Heart right ventricle (tissue), 16 donors: ENCODE results near the gene PLCB2. TPM values are rescaled to one million over a fixed set of nuclear protein-coding genes. Genes with fewer than 3 reads are reported as not detected.

ENCODE experiments used
- ATAC-seq, 8 donors: fragments of 200-7000 bp; cut with Tn5 transposase; one replicate each; pipeline ENCODE4 v1.9.1; 2020; ENCODE audit warnings: mild to moderate bottlenecking in 8 of 8, moderate library complexity in 8 of 8, moderate number of reproducible peaks in 1 of 8
- DNase-seq, 2 donors: peaks; one replicate each; pipeline ENCODE4 v3.0.0-alpha.2; 2020
- H3K27ac ChIP-seq, 10 donors: fragments of 200-600 bp; sonication (generic) in 2 of 10; one replicate each; pipeline versions ENCODE4 v1.5.0 to v1.8.0; 2020 to 2022; ENCODE audit warnings: mild to moderate bottlenecking in 3 of 10
- H3K27me3 ChIP-seq, 7 donors: fragments of 200-600 bp; one replicate each; pipeline ENCODE4 v1.8.0; 2021 to 2022; ENCODE audit warnings: mild to moderate bottlenecking in 2 of 7
- H3K36me3 ChIP-seq, 9 donors: fragments of 200-600 bp; sonication (generic) in 1 of 9; one replicate each; pipeline versions ENCODE4 v1.5.0 to v1.8.0; 2020 to 2022; ENCODE audit warnings: mild to moderate bottlenecking in 2 of 9
- H3K4me1 ChIP-seq, 9 donors: fragments of 200-600 bp; sonication (generic) in 1 of 9; one replicate each; pipeline versions ENCODE4 v1.5.0 to v1.8.0; 2020 to 2022; ENCODE audit warnings: mild to moderate bottlenecking in 4 of 9
- H3K4me3 ChIP-seq, 10 donors: fragments of 200-600 bp; sonication (generic) in 2 of 10; one replicate each; pipeline versions ENCODE4 v1.5.0 to v1.8.0; 2020 to 2022; ENCODE audit warnings: mild to moderate bottlenecking in 7 of 10, moderate library complexity in 2 of 10
- H3K9me3 ChIP-seq, 11 donors: fragments of 200-600 bp in 10 of 11; sonication (generic) in 2 of 11; one replicate each; pipeline versions ENCODE4 v1.5.0 to v1.8.0; 2013 to 2022; ENCODE audit warnings: mild to moderate bottlenecking in 2 of 11, control low read depth in 1 of 11, moderate library complexity in 1 of 11
- CTCF ChIP-seq, 9 donors: fragments of 200-600 bp; sonication (generic) in 2 of 9; IDR thresholded peaks; one replicate each; pipeline versions ENCODE4 v1.5.0 to v1.8.0; 2021 to 2022; ENCODE audit warnings: antibody characterized with exemption in 9 of 9, mild to moderate bottlenecking in 5 of 9, moderate library complexity in 1 of 9
- WGBS, 2 donors: extraction: QIAGEN DNeasy Blood & Tissue Kit; methylation state at CpG; one replicate each; pipeline ENCODE4 v1.1.7; 2013; ENCODE audit warnings: inconsistent platforms in 1 of 2; 5-methylcytosine and 5-hydroxymethylcytosine counted together
- intact Hi-C, 10 donors: fragments of 100-400 bp; cut with DNase I; formaldehyde crosslinking; loops; one replicate each; pipeline versions ENCODE4 v1.11.1 to v1.14.2; 2022
- polyA plus RNA-seq, 2 donors: library from polyadenylated mRNA; stranded (reverse); fragments of 200-250 nt; gene quantifications; one replicate each; pipeline ENCODE4 v1.2.3, GENCODE V29; 2013
- total RNA-seq, 10 donors: library from RNA; stranded (reverse); fragmentation: NEBNext Ultra II Directional in 3 of 10; extraction: Animal tissue kit (Norgen Biotek cat#: 25700) in 3 of 10; gene quantifications; one replicate each; pipeline versions ENCODE4 v1.2.1 to v1.2.4, GENCODE V29; 2021 to 2023
- donor health status: Arrhythmogenic right ventricular cardiomyopathy.
- donor health status: ischemic (EF 13 %, LVEDD 7.1; RV severe dilation, severe dysfunction).
- donor health status: healthy with polysubstance abuse.
- donor health status: DM: no; HTN: yes; CAD: no.
- donor health status: DM: no; HTN: no; CAD: no.
- donor health status: ischemic (EF 25% LVEDD 6.9; RV normal size, moderate dysfunction).
- donor health status: ischemic (EF 25% LVEDD 5.7; RV mildly dilated, moderate dysfunction).
- donor health status: healthy.
- donor health status: DM: yes; HTN: yes; CAD: no.
- donor health status: Ischemic cardiomyopathy.
- donor health status: ischemic (EF 35%, LVEDD 5.7; RV mildly dilated, moderate dysfunction).
- donor health status: nonischemic (EF 11% LVEDD 7.7; RV severe dilation, severe dysfunction).
- donor health status: DM: yes; HTN: yes; CAD: no.
- donor health status: PGD.
- donor health status: ischemic (EF 29% LVEDD 5.4; RV normal size, mild dysfunction).
- donor health status: nonischemic (EF 23%, LVEDD 6.1; RV moderate dilation, normal function).

Gene PLCB2
- total and polyA plus RNA-seq, 12 donors, result 1.2 to 24.4 (median 4.9) TPM

- no peaks in the 10 kb centered on the region for H3K27me3 ChIP-seq
- intact Hi-C loops, result no loop called here
- WGBS, 2 donors, result 91 to 92% methylated on average over 7 of the region's 7 CpGs
- no peak overlapping the region for H3K4me3 ChIP-seq
- H3K4me1 ChIP-seq, result peaks cover 15 to 100% (median 82%) of the 10 kb centered on the region in 9 donors
- DNase-seq (no peak), ATAC-seq (no peak)
- peak overlapping the region in 9 of 10 donors; percentile 45 to 99 (median 68) for H3K27ac ChIP-seq
- no peaks in the 10 kb centered on the region for H3K9me3 ChIP-seq
- TF ChIP-seq CTCF (IDR thresholded peaks at IDR 0.05), result no peak
- H3K36me3 ChIP-seq, result peaks cover 0 to 13% (median 0%) of the 10 kb centered on the region in 9 donors
These were observed 23.3 kb upstream of the PLCB2 start for GRCh38 chr15:40331026-40331425.

GRCh38 chr15:40330368-40330836 lies 22.7 kb upstream of the PLCB2 start:
- peaks cover 0 to 12% (median 0%) of the 10 kb centered on the region in 9 donors for H3K36me3 ChIP-seq
- peak in 1 of 2 donors; percentile 64 for DNase-seq
- peaks cover 13 to 100% (median 82%) of the 10 kb centered on the region in 9 donors for H3K4me1 ChIP-seq
- no peak for TF ChIP-seq CTCF (IDR thresholded peaks at IDR 0.05)
- 44 to 50% methylated on average over 5 of the region's 5 CpGs for WGBS, 2 donors
- H3K4me3 ChIP-seq, result no peak overlapping the region
- intact Hi-C loops, result no loop called here
- peak; percentile 9 to 65 (median 44) for ATAC-seq
- H3K27me3 ChIP-seq, result no peaks in the 10 kb centered on the region
- H3K27ac ChIP-seq, result peak overlapping the region in 9 of 10 donors; percentile 45 to 99 (median 68)
- no peaks in the 10 kb centered on the region for H3K9me3 ChIP-seq

GRCh38 chr15:40329804-40330203 lies 22.1 kb upstream of the PLCB2 start:
- Histone ChIP-seq H3K9me3 (no peaks in the 10 kb centered on the region), H3K36me3 (peaks cover 0 to 12% (median 0%) of the 10 kb centered on the region in 9 donors), H3K27me3 (no peaks in the 10 kb centered on the region), H3K27ac (peak overlapping the region in 8 of 10 donors; percentile 33 to 99 (median 72)), H3K4me3 (no peak overlapping the region), H3K4me1 (peaks cover 10 to 100% (median 82%) of the 10 kb centered on the region in 9 donors)
- ATAC-seq (no peak), DNase-seq (no peak)
- intact Hi-C loops, result loop anchor here in 1 of 10 donors (10.0 kb wide), 1 partner anchor 45 kb away; no protein-coding TSS in a partner anchor
- TF ChIP-seq CTCF (IDR thresholded peaks at IDR 0.05), result no peak
- 73 to 77% methylated on average over 7 of the region's 7 CpGs for WGBS, 2 donors

GRCh38 chr15:40328751-40329150 lies 21.0 kb upstream of the PLCB2 start:
- peaks cover 0 to 12% (median 0%) of the 10 kb centered on the region in 9 donors for H3K36me3 ChIP-seq
- H3K4me1 ChIP-seq, result peaks cover 5 to 94% (median 73%) of the 10 kb centered on the region in 9 donors
- no peak for ATAC-seq
- H3K27ac ChIP-seq, result peak overlapping the region in 5 of 10 donors; percentile 4 to 91 (median 44)
- no peaks in the 10 kb centered on the region for H3K9me3 ChIP-seq
- DNase-seq, result no peak
- no peak for TF ChIP-seq CTCF (IDR thresholded peaks at IDR 0.05)
- H3K27me3 ChIP-seq, result no peaks in the 10 kb centered on the region
- intact Hi-C loops, result loop anchor here in 1 of 10 donors (10.0 kb wide), 1 partner anchor 46 kb away; no protein-coding TSS in a partner anchor
- 75 to 76% methylated on average over 5 of the region's 5 CpGs for WGBS, 2 donors
- no peak overlapping the region for H3K4me3 ChIP-seq
